Left kidney (tissue), 2 donors: Measurements from ENCODE around the gene SHISA9. TPM values are rescaled to one million over a fixed set of nuclear protein-coding genes. Genes with fewer than 3 reads are reported as not detected.
A peak's percentile ranks its signal among the peaks of the same experiment; 100 is the strongest.
"Not testable (repeated sequence)": the region's sequence is repeated elsewhere in the genome, so short reads cannot be mapped to it uniquely, and the experiment has no call there.

Experiments used
- DNase-seq: peaks from one replicate; pipeline ENCODE4 v3.0.0-alpha.2; 2013
- polyA plus RNA-seq: library from polyadenylated mRNA; unstranded; fragments of 120-200 nt; gene quantifications from one replicate; pipeline ENCODE4 v1.2.1, GENCODE V29; 2013; ENCODE audit not compliant: insufficient read length

SHISA9 gene
- polyA plus RNA-seq, 1 donor = 4.6 TPM

GRCh38 chr16:12899529-12900143 is 1.8 kb upstream of the SHISA9 start:
- DNase-seq = no peak

- DNase-seq = no peak
These were observed 1.2 kb upstream of the SHISA9 start for GRCh38 chr16:12900156-12900555.

GRCh38 chr16:12900599-12901203 is 697 bp upstream of the SHISA9 start:
- DNase-seq = peak; percentile 3

- peak; percentile 49 for DNase-seq
These were observed 198 bp upstream of the SHISA9 start for GRCh38 chr16:12901204-12901596.

- DNase-seq = peak; percentile 24
These were observed 1.3 kb downstream of the SHISA9 start for GRCh38 chr16:12902511-12903372.

GRCh38 chr16:12903407-12904328 is 2.3 kb downstream of the SHISA9 start:
- DNase-seq = peak; percentile 12

GRCh38 chr16:12904329-12904671 is 2.9 kb downstream of the SHISA9 start:
- DNase-seq = no peak

GRCh38 chr16:12906271-12906670 is 4.9 kb downstream of the SHISA9 start:
- DNase-seq = no peak

GRCh38 chr16:12906765-12907516 is 5.5 kb downstream of the SHISA9 start:
- no peak for DNase-seq

- no peak for DNase-seq
These were observed 6.4 kb downstream of the SHISA9 start for GRCh38 chr16:12907670-12908233.

- DNase-seq = no peak
These were observed 15.8 kb downstream of the SHISA9 start for GRCh38 chr16:12917246-12917645.

GRCh38 chr16:12917653-12918052 is 16.3 kb downstream of the SHISA9 start:
- DNase-seq = no peak

GRCh38 chr16:12920739-12921138 is 19.3 kb downstream of the SHISA9 start:
- DNase-seq = no peak

GRCh38 chr16:12923640-12924039 is 22.2 kb downstream of the SHISA9 start:
- DNase-seq = not testable (repeated sequence)

- no peak for DNase-seq
These were observed 23.8 kb downstream of the SHISA9 start for GRCh38 chr16:12925026-12925800.

GRCh38 chr16:12927591-12927990 is 26.2 kb downstream of the SHISA9 start:
- no peak for DNase-seq

- no peak for DNase-seq
These were observed 29.5 kb downstream of the SHISA9 start for GRCh38 chr16:12930881-12931280.

- DNase-seq = no peak
These were observed 35.0 kb downstream of the SHISA9 start for GRCh38 chr16:12936391-12936790.

GRCh38 chr16:12941896-12942295 is 40.5 kb downstream of the SHISA9 start:
- peak; percentile 46 for DNase-seq

- no peak for DNase-seq
These were observed 41.5 kb downstream of the SHISA9 start for GRCh38 chr16:12942861-12943260.
